Measurements from ENCODE around the gene FDX1. TPM values are rescaled to one million over a fixed set of nuclear protein-coding genes. Genes with fewer than 3 reads are reported as not detected.

FDX1 gene
- total RNA-seq, 1 experiment from 2014 or later, result 15.6 TPM

DNA sequence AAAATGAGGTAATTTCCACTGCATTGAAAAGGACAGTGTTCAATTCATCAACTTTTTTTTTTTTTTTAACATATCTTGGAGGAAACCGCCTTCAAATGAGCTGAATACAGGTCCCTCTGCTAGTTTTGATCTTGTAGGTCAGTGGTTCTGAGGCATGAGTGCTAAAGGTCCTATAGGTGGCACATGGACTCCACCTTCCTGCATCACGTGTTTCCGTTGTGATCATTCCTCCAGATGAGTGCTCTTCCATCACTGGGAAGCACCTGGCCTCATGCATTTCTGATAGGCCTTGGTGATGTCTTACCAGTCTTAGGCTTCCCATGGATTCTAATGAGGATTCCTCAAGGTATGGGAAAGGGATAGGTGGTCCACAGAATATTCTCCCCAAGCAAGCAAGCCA lies 37.8 kb downstream of the FDX1 start:
- H3K4me3 ChIP-seq, result no peak overlapping the region
- DNase-seq (ENCODE audit: low read depth in 1 of 2, low spot score in 2 of 2), result no peak
- H3K27ac ChIP-seq, result no peak overlapping the region
- no peaks in the 10 kb centered on the region for H3K27me3 ChIP-seq (replicated peaks)
- no peaks in the 10 kb centered on the region for H3K4me1 ChIP-seq (replicated peaks)
- no peaks in the 10 kb centered on the region for H3K9me3 ChIP-seq (replicated peaks)
- H3K36me3 ChIP-seq, result no peaks in the 10 kb centered on the region

- no peaks in the 10 kb centered on the region for H3K36me3 ChIP-seq
- H3K27me3 ChIP-seq (replicated peaks), result no peaks in the 10 kb centered on the region
- no peaks in the 10 kb centered on the region for H3K4me1 ChIP-seq (replicated peaks)
- no peaks in the 10 kb centered on the region for H3K9me3 ChIP-seq (replicated peaks)
- no peak overlapping the region for H3K4me3 ChIP-seq
- H3K27ac ChIP-seq, result no peak overlapping the region
- no peak for DNase-seq (ENCODE audit: low read depth in 1 of 2, low spot score in 2 of 2)
Observed at GRCh38 chr11:110468121-110468520, 38.4 kb downstream of the FDX1 start.

DNA sequence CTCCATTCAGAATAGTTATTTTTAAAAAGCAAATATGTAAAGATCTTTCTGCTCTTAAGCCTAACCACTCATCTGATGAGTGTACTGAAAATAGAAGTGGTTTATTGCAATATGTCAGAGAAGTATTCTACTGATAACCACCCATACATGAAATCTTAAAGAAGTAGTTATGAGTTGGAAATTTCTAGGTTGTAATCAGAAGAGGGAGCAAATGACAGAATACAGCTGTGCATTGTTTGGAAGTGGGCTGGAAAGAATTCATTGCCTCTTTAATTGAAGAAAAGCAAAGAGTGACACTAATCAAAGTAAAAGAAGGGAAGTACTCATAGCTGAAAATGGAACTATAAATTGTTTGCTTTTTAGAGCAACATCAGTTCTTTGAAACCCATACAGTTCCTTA lies 39.4 kb downstream of the FDX1 start:
- DNase-seq (ENCODE audit: low read depth in 1 of 2, low spot score in 2 of 2), result no peak
- no peaks in the 10 kb centered on the region for H3K9me3 ChIP-seq (replicated peaks)
- H3K27me3 ChIP-seq (replicated peaks), result no peaks in the 10 kb centered on the region
- H3K4me1 ChIP-seq (replicated peaks), result no peaks in the 10 kb centered on the region
- no peak overlapping the region for H3K4me3 ChIP-seq
- H3K36me3 ChIP-seq, result no peaks in the 10 kb centered on the region
- no peak overlapping the region for H3K27ac ChIP-seq

- Histone ChIP-seq H3K4me1 (replicated peaks) (no peaks in the 10 kb centered on the region), H3K36me3 (no peaks in the 10 kb centered on the region), H3K27me3 (replicated peaks) (no peaks in the 10 kb centered on the region), H3K9me3 (replicated peaks) (no peaks in the 10 kb centered on the region), H3K27ac (no peak overlapping the region), H3K4me3 (no peak overlapping the region)
- DNase-seq (ENCODE audit: low read depth in 1 of 2, low spot score in 2 of 2), result no peak
Observed at GRCh38 chr11:110470716-110471115, 41.0 kb downstream of the FDX1 start.

GRCh38 chr11:110471371-110471770 lies 41.6 kb downstream of the FDX1 start:
- H3K27ac ChIP-seq, result no peak overlapping the region
- H3K4me3 ChIP-seq, result no peak overlapping the region
- H3K9me3 ChIP-seq (replicated peaks), result no peaks in the 10 kb centered on the region
- H3K4me1 ChIP-seq (replicated peaks), result no peaks in the 10 kb centered on the region
- no peaks in the 10 kb centered on the region for H3K36me3 ChIP-seq
- DNase-seq (ENCODE audit: low read depth in 1 of 2, low spot score in 2 of 2), result no peak
- H3K27me3 ChIP-seq (replicated peaks), result no peaks in the 10 kb centered on the region

- DNase-seq (ENCODE audit: low read depth in 1 of 2, low spot score in 2 of 2), result no peak
- Histone ChIP-seq H3K4me3 (no peak overlapping the region), H3K9me3 (replicated peaks) (no peaks in the 10 kb centered on the region), H3K36me3 (no peaks in the 10 kb centered on the region), H3K27me3 (replicated peaks) (no peaks in the 10 kb centered on the region), H3K4me1 (replicated peaks) (no peaks in the 10 kb centered on the region), H3K27ac (no peak overlapping the region)
Observed at GRCh38 chr11:110472858-110473257, 43.1 kb downstream of the FDX1 start.

- Histone ChIP-seq H3K27me3 (replicated peaks) (no peaks in the 10 kb centered on the region), H3K4me3 (no peak overlapping the region), H3K36me3 (no peaks in the 10 kb centered on the region), H3K9me3 (replicated peaks) (no peaks in the 10 kb centered on the region), H3K4me1 (replicated peaks) (no peaks in the 10 kb centered on the region), H3K27ac (no peak overlapping the region)
- DNase-seq (ENCODE audit: low read depth in 1 of 2, low spot score in 2 of 2), result no peak
Observed at GRCh38 chr11:110473706-110474105, 44.0 kb downstream of the FDX1 start.

DNA sequence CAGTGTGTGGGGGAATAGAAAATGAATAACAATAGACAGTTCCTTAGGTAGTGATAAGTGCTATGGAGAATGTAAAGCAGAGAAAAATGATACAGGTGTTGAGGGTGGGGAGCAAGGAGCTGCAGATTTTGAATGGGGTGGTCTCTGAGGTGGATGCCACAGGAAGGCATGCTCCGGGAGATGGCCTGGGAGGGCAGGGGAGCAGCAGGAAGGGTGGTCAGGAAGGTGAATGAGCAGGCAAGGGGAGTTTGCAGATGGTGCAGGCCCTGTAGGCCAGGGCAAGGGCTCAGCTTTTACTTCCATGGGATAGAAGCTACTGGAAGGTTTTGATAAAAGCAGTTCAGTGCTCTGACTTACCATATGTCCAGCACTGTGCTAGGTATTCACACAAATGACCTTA lies 44.8 kb downstream of the FDX1 start:
- no peaks in the 10 kb centered on the region for H3K4me1 ChIP-seq (replicated peaks)
- no peaks in the 10 kb centered on the region for H3K27me3 ChIP-seq (replicated peaks)
- H3K36me3 ChIP-seq, result no peaks in the 10 kb centered on the region
- H3K4me3 ChIP-seq, result no peak overlapping the region
- no peaks in the 10 kb centered on the region for H3K9me3 ChIP-seq (replicated peaks)
- H3K27ac ChIP-seq, result no peak overlapping the region
- no peak for DNase-seq (ENCODE audit: low read depth in 1 of 2, low spot score in 2 of 2)

GRCh38 chr11:110475671-110476070 lies 45.9 kb downstream of the FDX1 start:
- DNase-seq (ENCODE audit: low read depth in 1 of 2, low spot score in 2 of 2), result no peak
- Histone ChIP-seq H3K9me3 (replicated peaks) (no peaks in the 10 kb centered on the region), H3K4me3 (no peak overlapping the region), H3K27ac (no peak overlapping the region), H3K4me1 (replicated peaks) (no peaks in the 10 kb centered on the region), H3K27me3 (replicated peaks) (no peaks in the 10 kb centered on the region), H3K36me3 (no peaks in the 10 kb centered on the region)

GRCh38 chr11:110478410-110478809 lies 48.7 kb downstream of the FDX1 start:
- Histone ChIP-seq H3K4me3 (no peak overlapping the region), H3K27me3 (replicated peaks) (no peaks in the 10 kb centered on the region), H3K36me3 (no peaks in the 10 kb centered on the region), H3K4me1 (replicated peaks) (no peaks in the 10 kb centered on the region), H3K9me3 (replicated peaks) (no peaks in the 10 kb centered on the region), H3K27ac (no peak overlapping the region)
- no peak for DNase-seq (ENCODE audit: low read depth in 1 of 2, low spot score in 2 of 2)

DNA sequence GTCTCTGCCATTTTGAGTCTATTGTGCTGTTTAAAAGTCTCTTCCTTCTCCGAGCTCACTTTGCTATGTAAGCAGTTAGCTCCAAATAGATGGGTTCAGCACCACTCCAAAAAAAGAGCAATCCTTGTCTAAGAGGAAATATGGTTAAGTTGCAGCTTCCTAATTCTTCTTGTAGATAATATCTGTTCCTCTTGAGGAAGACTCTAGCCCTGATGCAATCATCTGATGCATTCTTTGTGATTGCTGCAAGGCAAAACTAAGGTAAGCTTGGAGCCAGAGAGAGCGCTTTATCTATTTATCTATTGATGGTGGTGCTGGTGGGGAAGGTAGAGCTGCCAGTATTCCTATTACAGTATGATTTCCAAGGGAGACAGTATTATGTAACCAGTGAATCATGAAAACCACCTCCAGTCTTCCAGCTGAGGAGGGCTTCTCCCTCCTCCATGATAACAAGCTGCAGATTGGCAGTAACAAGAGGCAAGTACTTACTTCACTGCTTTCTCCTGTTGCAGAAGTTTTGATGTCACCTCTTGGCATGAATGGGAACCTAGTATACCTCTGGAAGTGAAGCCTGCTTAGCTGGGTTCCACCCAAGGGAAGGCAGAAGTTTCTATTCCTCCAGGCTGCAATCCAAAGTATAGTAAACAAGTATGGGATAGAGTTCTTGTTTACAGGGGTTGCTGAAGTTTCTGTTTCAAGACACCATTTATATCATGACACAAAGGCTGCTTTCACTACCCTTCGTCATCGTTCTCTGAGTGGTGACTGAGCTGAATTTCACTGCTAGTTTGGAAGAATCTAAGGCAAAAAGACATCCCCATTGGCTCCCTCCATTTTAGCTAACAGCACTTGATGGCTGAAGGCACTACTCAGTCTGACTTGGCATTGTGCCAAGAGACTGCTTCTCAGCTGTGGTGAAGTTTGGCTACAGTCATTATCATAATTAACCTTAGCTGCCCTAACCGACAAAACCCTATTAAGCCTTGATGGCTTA lies 49.7 kb downstream of the FDX1 start:
- Histone ChIP-seq H3K27ac (no peak overlapping the region), H3K27me3 (replicated peaks) (no peaks in the 10 kb centered on the region), H3K4me1 (replicated peaks) (no peaks in the 10 kb centered on the region), H3K9me3 (replicated peaks) (no peaks in the 10 kb centered on the region), H3K4me3 (no peak overlapping the region), H3K36me3 (no peaks in the 10 kb centered on the region)
- no peak for DNase-seq (ENCODE audit: low read depth in 1 of 2, low spot score in 2 of 2)

DNA sequence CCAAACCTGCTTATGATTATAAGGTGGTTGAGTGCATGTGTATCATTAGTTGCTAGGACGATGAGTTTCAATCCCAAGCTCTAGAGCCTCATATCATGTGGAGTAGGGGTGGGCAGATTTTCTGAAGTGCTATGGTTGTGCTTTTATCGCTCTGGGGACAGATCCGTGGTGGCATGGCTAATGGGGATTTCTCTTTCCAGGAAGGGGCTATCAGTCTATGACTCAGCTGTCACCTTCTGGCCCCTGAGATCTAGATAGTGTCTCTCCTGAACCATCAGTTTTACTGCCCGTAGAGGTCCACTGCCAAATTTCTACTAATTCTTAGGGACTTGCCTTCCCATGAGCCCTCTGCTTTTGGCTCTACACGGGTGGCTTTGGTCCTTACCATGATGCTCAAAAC lies 51.8 kb downstream of the FDX1 start:
- Histone ChIP-seq H3K4me1 (replicated peaks) (no peaks in the 10 kb centered on the region), H3K4me3 (no peak overlapping the region), H3K9me3 (replicated peaks) (no peaks in the 10 kb centered on the region), H3K36me3 (no peaks in the 10 kb centered on the region), H3K27me3 (replicated peaks) (no peaks in the 10 kb centered on the region), H3K27ac (no peak overlapping the region)
- DNase-seq (ENCODE audit: low read depth in 1 of 2, low spot score in 2 of 2), result no peak

DNA sequence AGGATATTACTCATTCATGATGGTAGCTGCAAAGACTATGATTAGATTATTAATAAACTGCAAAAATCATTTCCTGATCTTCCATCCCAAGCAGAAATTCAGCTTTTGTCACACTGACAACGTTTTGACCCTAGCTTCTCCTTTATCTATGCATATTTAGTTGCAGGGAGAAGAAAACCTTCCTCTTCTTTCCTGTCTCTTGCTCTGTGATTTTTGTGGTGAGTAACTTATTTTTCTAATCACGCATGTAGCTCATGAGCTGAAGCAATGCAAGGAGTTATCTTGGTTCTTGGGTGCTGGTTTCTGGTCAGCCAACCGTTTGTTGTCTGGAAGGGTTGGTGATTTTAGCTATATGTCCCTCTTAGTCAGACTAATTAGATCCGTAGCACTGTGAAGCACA lies 56.4 kb downstream of the FDX1 start:
- Histone ChIP-seq H3K27ac (no peak overlapping the region), H3K4me1 (replicated peaks) (no peaks in the 10 kb centered on the region), H3K4me3 (no peak overlapping the region), H3K9me3 (replicated peaks) (no peaks in the 10 kb centered on the region), H3K36me3 (no peaks in the 10 kb centered on the region), H3K27me3 (replicated peaks) (no peaks in the 10 kb centered on the region)
- DNase-seq (ENCODE audit: low read depth in 1 of 2, low spot score in 2 of 2), result no peak

DNA sequence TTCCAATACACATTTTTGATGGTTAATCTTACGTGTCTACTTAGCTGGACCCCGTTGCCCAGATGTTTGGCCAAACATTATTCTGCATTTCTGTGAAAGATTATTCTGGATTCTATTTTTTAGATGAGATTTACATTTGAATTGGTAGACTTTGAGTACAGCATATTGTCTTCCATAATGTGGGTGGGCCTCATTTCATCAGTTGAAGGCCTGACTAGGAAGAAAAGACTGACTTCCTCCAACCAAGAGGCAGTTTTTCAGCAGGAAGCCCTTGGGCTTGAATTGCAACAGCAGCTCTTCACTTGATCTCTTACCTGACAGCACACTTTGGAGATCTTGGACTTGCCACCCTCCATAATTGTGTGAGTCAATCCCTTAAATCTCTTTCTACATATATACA lies 58.7 kb downstream of the FDX1 start:
- H3K27ac ChIP-seq, result no peak overlapping the region
- H3K9me3 ChIP-seq (replicated peaks), result no peaks in the 10 kb centered on the region
- no peak overlapping the region for H3K4me3 ChIP-seq
- H3K4me1 ChIP-seq (replicated peaks), result no peaks in the 10 kb centered on the region
- no peaks in the 10 kb centered on the region for H3K27me3 ChIP-seq (replicated peaks)
- H3K36me3 ChIP-seq, result no peaks in the 10 kb centered on the region
- DNase-seq (ENCODE audit: low read depth in 1 of 2, low spot score in 2 of 2), result no peak

DNA sequence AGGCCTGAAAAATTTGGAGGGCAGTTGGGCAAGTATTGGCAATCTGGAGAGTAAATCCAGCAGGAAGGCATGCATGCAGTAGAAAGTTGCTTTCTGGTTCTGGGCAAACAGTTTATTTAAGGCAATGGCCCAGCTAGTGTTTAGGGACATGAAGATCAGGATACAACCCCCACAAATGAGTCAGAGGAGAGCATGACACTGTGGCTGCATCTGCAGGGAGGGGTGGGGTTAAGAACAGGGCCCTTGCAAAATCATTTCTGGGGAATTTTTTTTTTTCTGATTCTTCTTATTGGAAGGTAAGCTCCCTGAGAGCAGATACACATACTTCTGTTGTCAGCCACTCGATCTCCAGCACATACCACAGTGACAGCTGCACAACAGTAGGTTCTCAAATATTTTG lies 61.1 kb downstream of the FDX1 start:
- no peak for DNase-seq (ENCODE audit: low read depth in 1 of 2, low spot score in 2 of 2)
- Histone ChIP-seq H3K27ac (no peak overlapping the region), H3K4me1 (replicated peaks) (no peaks in the 10 kb centered on the region), H3K27me3 (replicated peaks) (no peaks in the 10 kb centered on the region), H3K4me3 (no peak overlapping the region), H3K36me3 (no peaks in the 10 kb centered on the region), H3K9me3 (replicated peaks) (no peaks in the 10 kb centered on the region)

Data from SJSA1 (cell line).